GM21619 (cell line): ENCODE measurements around the gene NFU1.

Experiments
- ATAC-seq: cut with Tn5 transposase; IDR thresholded peaks from one replicate; pipeline ENCODE4 v1.9.1; 2021; ENCODE audit not compliant: unreplicated experiment

The NFU1 gene

DNA sequence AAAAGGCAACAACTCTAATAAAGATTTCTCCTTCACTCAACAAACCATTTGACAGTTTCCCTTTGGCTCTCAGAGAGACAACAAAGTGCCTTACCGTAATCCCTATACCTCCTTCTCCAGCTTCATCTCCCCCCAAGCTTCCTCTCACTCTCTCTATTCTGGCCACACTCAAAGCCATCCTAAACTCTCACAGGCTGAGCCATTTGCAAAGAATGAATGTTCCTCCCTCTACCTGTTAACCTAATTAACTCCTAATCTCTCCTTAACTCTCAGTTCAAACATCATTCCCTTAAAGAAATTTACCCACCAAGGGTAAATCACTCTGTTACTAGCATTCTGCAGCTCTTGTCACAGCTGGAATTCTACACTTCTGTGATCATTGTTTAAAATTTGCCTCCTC is 88.5 kb downstream of the NFU1 start:
- ATAC-seq: no peak
